ENCODE measurements around the gene ZBTB8OS. TPM values are rescaled to one million over a fixed set of nuclear protein-coding genes. Genes with fewer than 3 reads are reported as not detected.

Gene ZBTB8OS
- total and polyA plus RNA-seq, 9 of the 15 experiments (the other 6 are each of a cell fraction or from before 2014, with no cell fraction given): 54.8 to 230 (median 107) TPM

GRCh38 chr1:32650248-32650751 lies at the start of gene ZBTB8OS (continued):
- TF ChIP-seq ZNF407 (IDR thresholded peaks at IDR 0.05; ENCODE audit: low read depth) (no peak), ZNF282 (CRISPR knock-in tag; IDR thresholded peaks at IDR 0.05) (no peak), U2AF2 (optimal IDR thresholded peaks at IDR 0.05; ENCODE audit: low read depth, low read length) (no peak), RUNX1 (IDR thresholded peaks at IDR 0.05; ENCODE audit: low read depth) (0 out of 2 replicates have a peak, but pooled peaks have one; percentile 21), BACH1 (tag; IDR thresholded peaks at IDR 0.05) (no peak), CHAMP1 (IDR thresholded peaks at IDR 0.05) (peak; percentile 71; the same call in 1 of the 2 replicates), MEF2D (tag; conservative IDR thresholded peaks at IDR 0.05; ENCODE audit: low read depth) (no peak), RBM25 (IDR thresholded peaks at IDR 0.05; ENCODE audit: low read depth, low read length, severe bottlenecking) (no peak), ZHX1 (conservative IDR thresholded peaks at IDR 0.05; ENCODE audit: low read length) (no peak), ZNF512 (tag; IDR thresholded peaks at IDR 0.05) (no peak), RHOXF2B (CRISPR knock-in tag; conservative IDR thresholded peaks at IDR 0.05) (no peak), ZNF140 (CRISPR knock-in tag; IDR thresholded peaks at IDR 0.05) (no peak), ARNT (IDR thresholded peaks at IDR 0.05) (no peak; a peak in 2 of 4 replicates), SETDB1 (IDR thresholded peaks at IDR 0.05; ENCODE audit: low read length) (peak; percentile 44)
